ENCODE measurements around the gene TMEM218.

The TMEM218 gene

GRCh38 chr11:125049164-125049792 is 62.1 kb downstream of the TMEM218 start:
- no peak for DNase-seq
